Adrenal gland (tissue), 12 donors: ENCODE data around the gene LAMA4. TPM values are rescaled to one million over a fixed set of nuclear protein-coding genes. Genes with fewer than 3 reads are reported as not detected.

Experiments used
- DNase-seq, 7 donors: peaks; one replicate each; pipeline ENCODE4 v3.0.0-alpha.2; 2019 to 2020
- H3K27ac ChIP-seq, 5 donors: fragments of 200-600 bp; sonication (generic) in 4 of 5; 1 replicate in 3 of 5; 2 replicates in 2 of 5; pipeline versions ENCODE4 v1.5.1 to v1.8.0; 2016 to 2020; ENCODE audit warnings: mild to moderate bottlenecking in 1 of 5
- H3K27me3 ChIP-seq: fragments of 200-600 bp; 2 replicates; pipeline ENCODE4 v1.8.0; 2021
- H3K36me3 ChIP-seq, 2 donors: fragments of 200-600 bp; replicated peaks in 1 of 2; 1 replicate in 1 of 2; 2 replicates in 1 of 2; pipeline versions ENCODE4 v1.5.1 to v1.8.0; 2018 to 2022
- H3K4me1 ChIP-seq, 2 donors: fragments of 200-600 bp; replicated peaks in 1 of 2; 1 replicate in 1 of 2; 2 replicates in 1 of 2; pipeline versions ENCODE4 v1.5.1 to v1.8.0; 2018 to 2021
- H3K4me3 ChIP-seq, 4 donors: fragments of 200-600 bp; sonication (generic) in 3 of 4; one replicate each; pipeline ENCODE4 v1.5.1; 2016 to 2018
- H3K9me3 ChIP-seq, 3 donors: fragments of 200-600 bp; sonication (generic) in 1 of 3; replicated peaks in 1 of 3; 1 replicate in 2 of 3; 2 replicates in 1 of 3; pipeline versions ENCODE4 v1.5.1 to v1.8.0; 2016 to 2021
- POLR2A ChIP-seq, 2 donors: fragments of 450-650 bp; IDR thresholded peaks; one replicate each; pipeline ENCODE4 v1.6.1; 2017; ENCODE audit warnings: antibody characterized with exemption in 2 of 2, mild to moderate bottlenecking in 2 of 2, moderate library complexity in 1 of 2
- WGBS, 4 donors: extraction: QIAGEN DNeasy Blood & Tissue Kit in 2 of 4; methylation state at CpG; one replicate each; pipeline versions ENCODE4 v1.1.5 to v1.1.7; 2013 to 2017; 5-methylcytosine and 5-hydroxymethylcytosine counted together
- intact Hi-C, 2 donors: fragments of 100-400 bp; cut with DNase I; formaldehyde crosslinking; loops; one replicate each; pipeline versions ENCODE4 v1.14.1 to v1.15.0; 2022 to 2023
- polyA plus RNA-seq, 3 donors: library from polyadenylated mRNA; stranded (reverse); fragments of 200-250 nt in 2 of 3; fragments of 350-450 nt in 1 of 3; fragmentation: Illumina TruSeq in 1 of 3; extraction: RNeasy Lipid Tissue Mini Kit (QIAGEN cat#74804) in 1 of 3; gene quantifications; one replicate each; pipeline ENCODE4 v1.2.3, GENCODE V29; 2013 to 2014
- total RNA-seq, 9 donors: library from RNA; depleted of rRNA in 4 of 9; stranded (reverse); fragments of >200 nt in 4 of 9; fragments of 120-200 nt in 1 of 9; fragmentation: NEBNext Ultra II Directional in 1 of 9; extraction: Animal tissue kit (Norgen Biotek cat#: 25700) in 1 of 9; gene quantifications; one replicate each; pipeline versions ENCODE4 v1.1.0 to v1.2.4, GENCODE V29; 2013 to 2023
- TF ChIP-seq, protein P1 (sequence below), 6 experiments: fragments of 450-650 bp in 4 of 6; fragments of 200-600 bp in 2 of 6; sonication (generic) in 1 of 6; IDR thresholded peaks; 1 replicate in 5 of 6; 2 replicates in 1 of 6; pipeline versions ENCODE4 v1.5.1 to v1.8.0; 2016 to 2021; ENCODE audit warnings: antibody characterized with exemption in 6 of 6, mild to moderate bottlenecking in 2 of 6, moderate library complexity in 1 of 6
- donor health status: healthy with polysubstance abuse.
- donor health status: Bipolar disorder and iron deficiency.
- donor health status: DM: yes; HTN: yes; CAD: no.
- donor health status: DM: no; HTN: no; CAD: no.
- donor health status: DM: no; HTN: no; CAD: no.
- donor health status: DM: yes; HTN: yes; CAD: no.

The LAMA4 gene
- total and polyA plus RNA-seq, 12 donors, result 7.5 to 102 (median 23.3) TPM

DNA sequence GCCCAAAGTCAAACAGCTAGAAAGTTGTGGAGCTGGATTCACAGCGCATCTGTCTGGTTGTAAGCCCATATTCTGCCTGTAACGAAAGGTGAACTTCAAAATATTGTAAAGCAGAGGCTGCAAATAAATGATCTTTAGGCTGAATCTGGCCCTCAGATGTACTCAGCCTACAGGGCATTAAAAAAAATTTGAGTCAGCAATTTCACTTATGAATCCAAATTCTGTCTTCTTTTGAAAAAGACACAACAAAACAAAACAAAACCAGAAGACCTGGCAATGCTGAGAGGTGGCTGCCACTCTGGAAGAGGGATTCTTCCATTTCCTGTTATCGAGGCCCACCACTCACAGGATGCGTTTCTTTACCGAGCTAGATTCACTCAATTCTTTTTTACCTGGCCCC, 7.1 kb downstream of the LAMA4 start:
- 74 to 78% (median 77%) methylated on average over 5 of the region's 5 CpGs for WGBS, 4 donors
- peak overlapping the region in 1 of 5 donors; percentile 2 for H3K27ac ChIP-seq

DNA sequence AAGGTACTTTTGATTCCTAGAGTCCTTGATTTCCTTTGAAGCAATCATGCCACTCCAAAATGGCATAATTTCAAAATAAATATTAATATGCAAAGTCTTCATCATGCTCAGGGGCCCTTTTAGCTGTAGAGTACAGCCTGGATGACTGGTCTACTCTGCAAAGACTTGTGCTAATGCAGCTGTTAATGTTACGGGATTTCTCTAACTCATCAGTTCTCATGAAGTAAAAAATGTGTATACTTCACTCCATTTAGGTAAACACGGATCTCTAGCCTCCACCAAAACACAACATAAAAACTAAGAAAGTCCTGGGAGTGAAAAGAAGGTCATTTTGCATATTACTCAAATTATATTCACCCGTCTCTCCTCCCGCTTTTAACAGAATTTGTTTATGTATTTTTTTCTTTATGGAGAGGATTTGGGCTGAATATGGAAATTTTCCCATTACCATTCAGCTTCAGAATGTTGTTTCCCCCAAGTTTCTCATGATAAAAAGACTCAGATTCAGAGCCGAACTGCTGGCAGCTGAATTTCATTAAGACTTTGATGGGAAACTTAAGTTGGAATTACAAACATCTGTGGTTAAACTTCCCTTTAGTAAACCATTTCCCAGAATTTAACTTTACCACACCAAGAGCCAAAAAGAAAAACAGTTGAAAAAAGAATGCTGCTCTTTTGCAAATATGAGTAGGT, 8.7 kb downstream of the LAMA4 start:
- no peak overlapping the region for H3K4me3 ChIP-seq
- intact Hi-C loops, result no loop called here
- no peaks in the 10 kb centered on the region for H3K9me3 ChIP-seq
- DNase-seq, result no peak
- H3K27me3 ChIP-seq, result no peaks in the 10 kb centered on the region
- WGBS, 4 donors, result 66 to 73% (median 69%) methylated on average over 5 of the region's 5 CpGs
- no peak for TF ChIP-seq POLR2A (IDR thresholded peaks at IDR 0.05)
- TF ChIP-seq, protein P1, sequence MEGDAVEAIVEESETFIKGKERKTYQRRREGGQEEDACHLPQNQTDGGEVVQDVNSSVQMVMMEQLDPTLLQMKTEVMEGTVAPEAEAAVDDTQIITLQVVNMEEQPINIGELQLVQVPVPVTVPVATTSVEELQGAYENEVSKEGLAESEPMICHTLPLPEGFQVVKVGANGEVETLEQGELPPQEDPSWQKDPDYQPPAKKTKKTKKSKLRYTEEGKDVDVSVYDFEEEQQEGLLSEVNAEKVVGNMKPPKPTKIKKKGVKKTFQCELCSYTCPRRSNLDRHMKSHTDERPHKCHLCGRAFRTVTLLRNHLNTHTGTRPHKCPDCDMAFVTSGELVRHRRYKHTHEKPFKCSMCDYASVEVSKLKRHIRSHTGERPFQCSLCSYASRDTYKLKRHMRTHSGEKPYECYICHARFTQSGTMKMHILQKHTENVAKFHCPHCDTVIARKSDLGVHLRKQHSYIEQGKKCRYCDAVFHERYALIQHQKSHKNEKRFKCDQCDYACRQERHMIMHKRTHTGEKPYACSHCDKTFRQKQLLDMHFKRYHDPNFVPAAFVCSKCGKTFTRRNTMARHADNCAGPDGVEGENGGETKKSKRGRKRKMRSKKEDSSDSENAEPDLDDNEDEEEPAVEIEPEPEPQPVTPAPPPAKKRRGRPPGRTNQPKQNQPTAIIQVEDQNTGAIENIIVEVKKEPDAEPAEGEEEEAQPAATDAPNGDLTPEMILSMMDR (IDR thresholded peaks at IDR 0.05), result no peak
- no peaks in the 10 kb centered on the region for H3K4me1 ChIP-seq
- H3K27ac ChIP-seq, result peak overlapping the region in 2 of 5 donors; percentile 22 to 54
- H3K36me3 ChIP-seq, result no peaks in the 10 kb centered on the region

More for the DNA sequence above, 7.1 kb downstream of the LAMA4 start:
- Histone ChIP-seq H3K36me3 (no peaks in the 10 kb centered on the region), H3K27me3 (no peaks in the 10 kb centered on the region), H3K9me3 (no peaks in the 10 kb centered on the region), H3K4me3 (no peak overlapping the region), H3K4me1 (no peaks in the 10 kb centered on the region)
- TF ChIP-seq, protein P1 (IDR thresholded peaks at IDR 0.05), result no peak
- no peak for TF ChIP-seq POLR2A (IDR thresholded peaks at IDR 0.05)
- no peak for DNase-seq
- intact Hi-C loops, result no loop called here

GRCh38 chr6:112243861-112244827, 10.2 kb downstream of the LAMA4 start:
- Histone ChIP-seq H3K36me3 (no peaks in the 10 kb centered on the region), H3K4me3 (no peak overlapping the region), H3K9me3 (no peaks in the 10 kb centered on the region), H3K27me3 (no peaks in the 10 kb centered on the region), H3K27ac (peak overlapping the region in 1 of 5 donors; percentile 54), H3K4me1 (no peaks in the 10 kb centered on the region)
- TF ChIP-seq, protein P1 (IDR thresholded peaks at IDR 0.05), result no peak
- TF ChIP-seq POLR2A (IDR thresholded peaks at IDR 0.05), result no peak
- WGBS, 4 donors, result 74 to 85% (median 78%) methylated on average over 11 of the region's 11 CpGs
- intact Hi-C loops, result no loop called here
- no peak for DNase-seq

GRCh38 chr6:112241820-112242429, 12.4 kb downstream of the LAMA4 start:
- no peak for DNase-seq
- TF ChIP-seq, protein P1 (IDR thresholded peaks at IDR 0.05), result no peak
- no peak for TF ChIP-seq POLR2A (IDR thresholded peaks at IDR 0.05)
- Histone ChIP-seq H3K27me3 (no peaks in the 10 kb centered on the region), H3K9me3 (no peaks in the 10 kb centered on the region), H3K4me1 (no peaks in the 10 kb centered on the region), H3K36me3 (no peaks in the 10 kb centered on the region), H3K4me3 (no peak overlapping the region), H3K27ac (peak overlapping the region in 1 of 5 donors; percentile 25)
- intact Hi-C loops, result no loop called here
